ENCODE measurements around the gene FUBP1. TPM values are rescaled to one million over a fixed set of nuclear protein-coding genes. Genes with fewer than 3 reads are reported as not detected.

Gene FUBP1
- total and polyA plus RNA-seq, 8 donors, result 21.7 to 81.5 (median 47.6) TPM

DNA sequence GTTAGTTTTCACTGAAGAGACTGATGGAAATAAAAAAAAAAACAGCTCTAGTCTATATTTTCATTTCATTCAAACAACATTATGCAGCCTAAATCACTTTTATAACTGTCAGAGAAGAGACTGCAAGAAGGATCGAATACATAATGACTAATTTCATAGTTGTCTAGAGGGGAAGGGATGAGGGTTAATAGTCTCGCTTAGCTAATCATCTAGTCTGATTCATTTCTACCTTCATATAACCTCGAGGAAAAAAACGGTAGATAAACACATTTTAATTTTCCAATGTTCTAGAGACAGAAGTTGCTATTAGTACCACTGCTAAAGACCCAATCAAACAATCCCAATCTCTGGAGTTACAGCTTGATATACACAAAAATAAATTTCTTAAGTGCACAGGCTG, 3.5 kb downstream of the FUBP1 start:
- Histone ChIP-seq H3K27ac (peak overlapping the region in 2 of 4 donors; percentile 98 to 99), H3K27me3 (no peaks in the 10 kb centered on the region), H3K9me3 (no peaks in the 10 kb centered on the region), H3K4me1 (peaks cover 0 to 21% (median 17%) of the 10 kb centered on the region in 3 donors), H3K4me3 (peak overlapping the region in 1 of 4 donors; percentile 62), H3K36me3 (no peaks in the 10 kb centered on the region)
- TF ChIP-seq CTCF (IDR thresholded peaks at IDR 0.05), result no peak
- ATAC-seq, result no peak
- intact Hi-C loops (cut with DNase I), result loop anchor here in 1 of 3 donors (5.0 kb wide), 1 partner anchor 137 kb away; no protein-coding TSS in a partner anchor
- DNase-seq, result no peak
- FAIRE-seq, result no peak
- WGBS, 2 donors, result 5 to 11% methylated on average over 4 of the region's 4 CpGs

DNA sequence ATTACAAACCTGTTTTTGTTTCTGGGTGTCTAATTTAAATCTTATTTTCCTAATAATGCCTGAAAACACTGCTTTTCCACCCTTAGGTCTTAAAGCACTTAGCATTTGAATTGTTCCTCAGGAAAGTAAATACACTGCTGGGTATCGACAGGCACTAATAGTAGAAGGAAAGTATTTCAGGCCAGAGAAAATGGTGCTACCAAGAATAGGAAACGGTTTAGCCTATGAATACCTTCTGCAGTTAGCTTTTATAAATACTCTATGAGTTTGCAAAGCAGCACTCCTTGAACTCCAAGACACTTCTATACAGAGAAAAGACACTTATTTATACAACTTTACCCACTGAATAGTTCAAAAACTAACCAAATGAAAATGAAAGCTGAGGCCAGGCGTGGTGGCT, 6.8 kb downstream of the FUBP1 start:
- no peaks in the 10 kb centered on the region for H3K9me3 ChIP-seq
- peaks cover 0 to 11% (median 6%) of the 10 kb centered on the region in 3 donors for H3K36me3 ChIP-seq
- intact Hi-C loops (cut with DNase I), result no loop called here
- no peak for FAIRE-seq
- DNase-seq, result no peak
- H3K4me1 ChIP-seq, result peaks cover 0 to 23% (median 20%) of the 10 kb centered on the region in 3 donors
- no peak for TF ChIP-seq CTCF (IDR thresholded peaks at IDR 0.05)
- no peak for ATAC-seq
- H3K27ac ChIP-seq, result no peak overlapping the region
- H3K27me3 ChIP-seq, result no peaks in the 10 kb centered on the region
- WGBS, 2 donors, result 73 to 79% methylated on average over 3 of the region's 3 CpGs
- H3K4me3 ChIP-seq, result no peak overlapping the region

- DNase-seq, result no peak
- H3K27ac ChIP-seq, result no peak overlapping the region
- 29 to 39% methylated on average over 1 of the region's 1 CpG for WGBS, 2 donors
- peaks cover 0 to 28% (median 18%) of the 10 kb centered on the region in 3 donors for H3K36me3 ChIP-seq
- intact Hi-C loops (cut with DNase I), result no loop called here
- no peaks in the 10 kb centered on the region for H3K27me3 ChIP-seq
- H3K4me1 ChIP-seq, result peaks cover 0 to 15% (median 9%) of the 10 kb centered on the region in 3 donors
- no peak for TF ChIP-seq CTCF (IDR thresholded peaks at IDR 0.05)
- no peak overlapping the region for H3K4me3 ChIP-seq
- peak in 2 of 4 donors; percentile 31 to 32 for ATAC-seq
- no peak for FAIRE-seq
- H3K9me3 ChIP-seq, result no peaks in the 10 kb centered on the region
These were observed 8.7 kb downstream of the FUBP1 start for GRCh38 chr1:77970192-77970591.

- Histone ChIP-seq H3K27ac (no peak overlapping the region), H3K4me3 (no peak overlapping the region), H3K36me3 (peaks cover 3 to 67% (median 49%) of the 10 kb centered on the region in 3 donors), H3K9me3 (no peaks in the 10 kb centered on the region), H3K27me3 (no peaks in the 10 kb centered on the region), H3K4me1 (peaks cover 0 to 12% (median 6%) of the 10 kb centered on the region in 3 donors)
- intact Hi-C loops (cut with DNase I), result no loop called here
- 76 to 85% methylated on average over 3 of the region's 3 CpGs for WGBS, 2 donors
- FAIRE-seq (no peak), DNase-seq (no peak), ATAC-seq (no peak)
- no peak for TF ChIP-seq CTCF (IDR thresholded peaks at IDR 0.05)
These were observed 12.6 kb downstream of the FUBP1 start for GRCh38 chr1:77966291-77966690.

GRCh38 chr1:77961392-77961791, 17.5 kb downstream of the FUBP1 start:
- FAIRE-seq (no peak), DNase-seq (no peak)

More at GRCh38 chr1:77961392-77961791, 17.5 kb downstream of the FUBP1 start:
- no peaks in the 10 kb centered on the region for H3K9me3 ChIP-seq
- peaks cover 0 to 10% (median 9%) of the 10 kb centered on the region in 3 donors for H3K4me1 ChIP-seq
- H3K36me3 ChIP-seq, result peaks cover 10 to 71% (median 58%) of the 10 kb centered on the region in 3 donors
- 44 to 50% methylated on average over 2 of the region's 2 CpGs for WGBS, 2 donors
- H3K4me3 ChIP-seq, result no peak overlapping the region
- no peak for TF ChIP-seq CTCF (IDR thresholded peaks at IDR 0.05)
- ATAC-seq, result peak in 3 of 4 donors; percentile 19 to 56 (median 53)
- H3K27ac ChIP-seq, result no peak overlapping the region
- no peaks in the 10 kb centered on the region for H3K27me3 ChIP-seq
- intact Hi-C loops (cut with DNase I), result no loop called here
